Measurements from ENCODE around the gene TMEM150C.
"Not testable (repeated sequence)": the region's sequence is repeated elsewhere in the genome, so short reads cannot be mapped to it uniquely, and the experiment has no call there.

Gene TMEM150C

GRCh38 chr4:82482387-82482786, 79.4 kb downstream of the TMEM150C start:
- Histone ChIP-seq H3K27ac (no peak overlapping the region), H3K4me3 (no peak overlapping the region)

GRCh38 chr4:82481506-82481840, 80.3 kb downstream of the TMEM150C start:
- Histone ChIP-seq H3K4me3 (no peak overlapping the region), H3K27ac (no peak overlapping the region)

GRCh38 chr4:82480771-82481505, 80.8 kb downstream of the TMEM150C start:
- no peak overlapping the region for H3K4me3 ChIP-seq
- H3K27ac ChIP-seq = no peak overlapping the region

GRCh38 chr4:82479562-82479961, 82.2 kb downstream of the TMEM150C start:
- Histone ChIP-seq H3K27ac (no peak overlapping the region), H3K4me3 (no peak overlapping the region)

GRCh38 chr4:82477469-82477868, 84.3 kb downstream of the TMEM150C start:
- not testable (repeated sequence) for H3K27ac ChIP-seq, H3K4me3 ChIP-seq

GRCh38 chr4:82475931-82476330, 85.9 kb downstream of the TMEM150C start:
- H3K4me3 ChIP-seq, H3K27ac ChIP-seq: not testable (repeated sequence)

GRCh38 chr4:82473621-82474164, 88.1 kb downstream of the TMEM150C start:
- Histone ChIP-seq H3K27ac (no peak overlapping the region), H3K4me3 (no peak overlapping the region)

- H3K4me3 ChIP-seq, H3K27ac ChIP-seq: not testable (repeated sequence)
Measured at GRCh38 chr4:82473080-82473479, 88.7 kb downstream of the TMEM150C start.

GRCh38 chr4:82469791-82470345, 91.9 kb downstream of the TMEM150C start:
- no peak overlapping the region for H3K4me3 ChIP-seq
- H3K27ac ChIP-seq = no peak overlapping the region

GRCh38 chr4:82467471-82467870, 94.3 kb downstream of the TMEM150C start:
- Histone ChIP-seq H3K27ac (no peak overlapping the region), H3K4me3 (no peak overlapping the region)

- Histone ChIP-seq H3K27ac (no peak overlapping the region), H3K4me3 (no peak overlapping the region)
Measured at GRCh38 chr4:82463221-82463620, 98.6 kb downstream of the TMEM150C start.

GRCh38 chr4:82462415-82462831, 99.4 kb downstream of the TMEM150C start:
- Histone ChIP-seq H3K4me3 (no peak overlapping the region), H3K27ac (no peak overlapping the region)

- H3K27ac ChIP-seq = no peak overlapping the region
Measured at GRCh38 chr4:82461710-82462109, 100.1 kb downstream of the TMEM150C start.

GRCh38 chr4:82458729-82459128, 103.1 kb downstream of the TMEM150C start:
- no peak overlapping the region for H3K4me3 ChIP-seq
- no peak overlapping the region for H3K27ac ChIP-seq

More at GRCh38 chr4:82461710-82462109, 100.1 kb downstream of the TMEM150C start:
- no peak overlapping the region for H3K4me3 ChIP-seq

GRCh38 chr4:82457266-82457665, 104.5 kb downstream of the TMEM150C start:
- Histone ChIP-seq H3K4me3 (no peak overlapping the region), H3K27ac (no peak overlapping the region)

- H3K27ac ChIP-seq = no peak overlapping the region
- no peak overlapping the region for H3K4me3 ChIP-seq
Measured at GRCh38 chr4:82452026-82452425, 109.8 kb downstream of the TMEM150C start.

GRCh38 chr4:82450966-82451755, 110.6 kb downstream of the TMEM150C start:
- Histone ChIP-seq H3K27ac (peak overlapping the region in 1 of 21 experiments; percentile 4), H3K4me3 (no peak overlapping the region)

- Histone ChIP-seq H3K4me3 (no peak overlapping the region), H3K27ac (no peak overlapping the region)
Measured at GRCh38 chr4:82447886-82448285, 113.9 kb downstream of the TMEM150C start.

GRCh38 chr4:82439088-82439487, 122.7 kb downstream of the TMEM150C start:
- Histone ChIP-seq H3K27ac (no peak overlapping the region), H3K4me3 (no peak overlapping the region)

GRCh38 chr4:82437285-82438005, 124.3 kb downstream of the TMEM150C start:
- no peak overlapping the region for H3K4me3 ChIP-seq
- H3K27ac ChIP-seq = peak overlapping the region in 4 of 21 experiments; percentile 2 to 42 (median 28)

All from skin epidermis (tissue), 12 donors.